HG03354 (cell line): ENCODE data around the gene C1QTNF5.

Experiments
- ATAC-seq: cut with Tn5 transposase; IDR thresholded peaks from one replicate; pipeline ENCODE4 v1.9.1; 2021; ENCODE audit warnings: mild to moderate bottlenecking; ENCODE audit not compliant: unreplicated experiment, poor library complexity, severe bottlenecking

C1QTNF5 gene

GRCh38 chr11:119373921-119374631 lies 33.4 kb upstream of the C1QTNF5 start:
- ATAC-seq: no peak

- no peak for ATAC-seq
Observed at GRCh38 chr11:119373059-119373920, 32.6 kb upstream of the C1QTNF5 start.

DNA sequence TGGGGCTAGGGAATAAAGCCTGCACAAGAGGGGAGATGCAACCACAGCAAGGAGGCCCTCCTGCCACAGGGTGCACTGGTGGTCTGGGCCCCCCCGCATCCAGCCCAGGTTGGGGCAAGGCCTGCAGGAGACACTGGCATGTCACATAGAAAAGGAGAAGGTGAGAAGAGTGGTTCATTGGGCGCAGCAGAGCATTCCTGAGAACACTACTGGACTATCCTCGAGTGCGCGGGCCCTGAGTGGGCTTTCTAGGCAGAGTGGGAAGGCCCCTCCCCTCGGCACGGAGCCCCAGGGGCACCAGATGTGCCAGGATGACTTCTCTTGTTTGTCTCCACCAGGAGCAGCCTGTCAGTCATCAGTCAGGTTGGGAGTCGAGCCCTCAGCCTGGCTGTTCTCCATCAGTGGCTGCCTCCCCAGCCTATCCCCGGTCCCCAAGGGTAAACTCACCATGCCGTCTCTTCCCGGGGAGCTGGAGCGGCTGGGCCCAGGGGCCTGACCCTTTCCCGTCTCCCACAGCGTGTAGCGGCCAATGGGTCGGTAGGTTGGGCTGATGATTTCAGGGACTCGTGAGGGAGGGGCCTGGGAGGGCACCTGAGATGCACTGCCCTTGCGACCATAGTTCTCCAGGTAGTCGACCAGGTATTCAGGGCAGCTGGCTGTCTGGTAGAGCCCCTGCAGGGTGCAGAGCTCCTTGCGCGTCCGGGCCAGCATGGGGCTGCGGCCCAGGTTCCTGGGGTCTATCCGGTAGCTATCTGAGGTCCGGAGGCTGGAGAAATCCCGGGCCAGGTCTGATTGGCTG lies 31.8 kb upstream of the C1QTNF5 start:
- ATAC-seq: no peak

- ATAC-seq: no peak
Observed at GRCh38 chr11:119371778-119372182, 31.1 kb upstream of the C1QTNF5 start.

DNA sequence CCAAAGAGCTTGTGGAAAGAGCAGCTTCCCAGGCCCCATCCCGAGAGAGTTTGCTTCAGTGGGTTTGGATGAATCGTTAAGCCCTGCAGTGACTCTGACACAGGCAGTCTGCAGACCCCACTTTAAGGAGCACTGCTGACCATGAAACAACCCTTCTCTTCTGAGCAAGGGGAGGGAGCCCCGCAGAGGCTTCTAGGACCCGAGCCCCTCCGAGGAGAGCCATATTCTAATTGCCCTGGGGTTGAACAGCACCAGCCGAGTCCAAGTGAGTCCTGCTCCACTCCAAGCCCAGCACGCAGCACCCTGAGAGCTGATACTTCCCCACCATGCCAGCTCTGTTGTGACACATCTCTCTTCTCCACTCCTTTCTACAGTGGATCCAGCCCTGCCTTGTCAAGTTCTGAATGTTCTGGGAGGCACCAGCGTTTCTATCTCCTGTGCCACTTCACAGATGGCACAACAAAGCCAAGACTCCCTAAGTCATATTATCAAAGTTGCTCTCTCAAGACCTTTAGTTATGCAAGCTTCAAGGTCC lies 30.5 kb upstream of the C1QTNF5 start:
- ATAC-seq: no peak

- no peak for ATAC-seq
Observed at GRCh38 chr11:119370486-119371046, 29.9 kb upstream of the C1QTNF5 start.

GRCh38 chr11:119369132-119369925 lies 28.6 kb upstream of the C1QTNF5 start:
- no peak for ATAC-seq

DNA sequence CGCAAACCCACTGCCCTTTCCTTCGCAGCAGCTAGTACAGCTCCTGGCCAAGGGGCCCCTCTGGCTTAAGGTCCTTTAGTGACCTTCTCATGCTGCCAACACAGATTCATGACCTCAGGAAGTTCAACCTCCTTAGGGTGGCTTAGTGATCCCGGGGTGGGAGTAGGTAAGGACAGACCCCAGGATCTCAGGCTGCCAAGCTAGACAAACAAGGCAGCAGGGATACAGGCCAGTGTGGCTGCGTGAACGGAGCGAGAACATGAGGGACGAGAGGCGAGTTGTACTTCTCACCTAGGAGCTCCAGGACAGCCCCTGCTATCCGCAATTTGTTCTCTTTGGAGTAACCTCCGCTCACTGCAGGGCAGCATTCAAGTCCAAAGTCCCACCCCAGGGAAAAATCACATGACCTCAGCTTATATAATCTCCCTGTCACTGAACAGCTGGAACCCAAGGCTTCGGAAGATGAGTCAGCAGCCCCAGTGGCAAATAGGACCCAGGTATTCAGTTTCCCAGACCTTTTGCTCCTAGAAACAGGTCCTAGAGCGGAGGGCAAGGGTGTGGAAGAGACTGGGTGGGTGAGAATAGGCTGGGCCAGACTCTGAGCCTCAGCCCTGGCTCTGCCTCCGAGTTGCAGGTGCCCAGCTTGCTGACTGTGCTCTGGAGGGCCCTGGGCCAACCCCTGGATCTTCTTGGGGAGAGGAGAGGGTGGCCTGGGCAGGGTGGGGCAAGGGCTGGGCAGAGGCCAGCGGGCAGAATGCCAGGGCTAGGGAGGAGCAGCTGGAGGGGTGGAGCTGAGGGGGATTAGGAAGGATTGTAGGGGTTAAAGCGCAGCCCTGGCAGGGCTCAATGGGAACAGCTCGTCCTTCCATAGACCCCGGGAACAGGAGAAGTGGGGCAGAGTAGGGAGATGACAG lies 27.7 kb upstream of the C1QTNF5 start:
- no peak for ATAC-seq

- ATAC-seq: no peak
Observed at GRCh38 chr11:119367661-119368120, 27.0 kb upstream of the C1QTNF5 start.

DNA sequence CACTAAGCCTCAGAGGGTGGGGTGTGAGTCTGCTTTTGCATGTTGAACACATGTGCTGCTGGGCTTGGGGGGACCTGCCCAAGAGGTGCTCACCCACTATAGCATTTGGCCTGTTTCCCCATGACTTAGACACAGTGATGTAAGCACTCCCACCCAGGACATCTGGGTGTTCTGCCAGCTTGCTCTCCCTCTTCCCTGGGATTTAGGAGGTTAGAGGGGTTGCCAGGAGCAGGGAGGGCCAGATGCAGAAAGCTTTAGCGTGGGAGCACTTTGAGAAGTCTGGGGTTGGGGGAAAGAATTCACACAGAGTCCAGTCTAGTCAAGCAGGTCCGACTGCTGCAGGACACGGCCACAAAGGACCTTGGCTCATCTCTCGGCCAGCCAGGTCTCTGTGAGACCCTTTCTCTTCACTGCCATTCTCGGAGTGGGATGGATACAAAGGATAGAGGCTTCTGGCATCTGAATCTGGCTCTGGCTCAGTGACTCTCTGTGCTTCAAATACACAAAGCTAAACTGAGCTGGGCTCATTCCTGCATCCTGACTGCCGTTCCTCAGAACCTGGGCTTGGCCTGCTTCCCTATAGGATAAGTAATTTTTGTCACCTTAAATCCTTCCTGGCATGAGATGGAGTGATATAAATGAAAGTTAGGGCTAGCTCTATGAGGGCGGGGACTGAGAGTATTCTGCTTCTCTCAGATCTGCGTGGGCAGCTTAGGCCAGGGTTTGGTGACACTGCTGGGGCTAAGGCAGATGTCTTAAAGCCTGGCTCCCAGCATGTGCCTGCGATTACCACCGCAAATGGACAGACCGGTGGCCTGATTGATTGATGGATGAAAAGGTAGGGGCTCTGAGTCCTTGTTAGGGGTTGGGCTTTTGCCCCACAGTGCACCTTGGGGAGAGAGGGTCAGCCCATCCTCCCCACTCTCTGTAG lies 26.3 kb upstream of the C1QTNF5 start:
- ATAC-seq: no peak

GRCh38 chr11:119365071-119365591 lies 24.4 kb upstream of the C1QTNF5 start:
- no peak for ATAC-seq

DNA sequence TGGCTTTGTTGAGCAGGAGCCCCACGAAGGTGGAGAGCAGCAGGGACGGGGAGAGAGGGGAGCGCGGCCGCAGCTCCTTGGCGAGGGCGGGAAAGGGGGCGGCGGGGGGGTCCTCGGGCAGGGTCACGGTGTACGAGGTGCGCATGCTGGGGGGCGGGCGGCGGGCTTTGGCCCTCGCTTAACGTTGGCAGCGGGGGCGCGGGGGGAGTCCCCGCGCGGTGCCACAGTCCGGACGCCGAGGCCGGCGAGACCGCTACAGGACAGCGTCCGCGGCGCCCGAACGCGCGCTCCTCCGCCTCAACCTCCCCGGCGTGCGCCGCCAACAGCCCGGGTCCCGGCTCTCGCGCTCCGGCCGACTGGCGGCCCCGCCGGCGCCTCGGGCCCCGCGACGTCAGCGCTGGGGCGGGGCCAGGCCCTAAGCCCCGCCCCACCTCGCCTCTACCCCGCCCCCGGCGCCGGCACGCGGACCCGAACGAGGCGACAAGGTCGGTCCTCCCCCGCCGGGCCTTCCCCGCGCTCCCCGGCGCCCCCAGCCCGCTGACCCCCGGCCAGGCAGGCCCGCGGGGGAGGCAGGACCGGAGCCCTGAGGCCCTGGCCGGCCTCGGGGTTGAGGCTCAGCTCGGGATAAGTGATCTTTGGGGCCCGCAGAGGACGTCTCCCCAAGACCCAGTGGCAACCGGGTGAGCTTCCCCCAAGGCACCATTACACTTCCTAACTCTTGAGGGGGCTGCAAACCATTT lies 23.3 kb upstream of the C1QTNF5 start:
- ATAC-seq: no peak

- no peak for ATAC-seq
Observed at GRCh38 chr11:119363081-119363850, 22.6 kb upstream of the C1QTNF5 start.

DNA sequence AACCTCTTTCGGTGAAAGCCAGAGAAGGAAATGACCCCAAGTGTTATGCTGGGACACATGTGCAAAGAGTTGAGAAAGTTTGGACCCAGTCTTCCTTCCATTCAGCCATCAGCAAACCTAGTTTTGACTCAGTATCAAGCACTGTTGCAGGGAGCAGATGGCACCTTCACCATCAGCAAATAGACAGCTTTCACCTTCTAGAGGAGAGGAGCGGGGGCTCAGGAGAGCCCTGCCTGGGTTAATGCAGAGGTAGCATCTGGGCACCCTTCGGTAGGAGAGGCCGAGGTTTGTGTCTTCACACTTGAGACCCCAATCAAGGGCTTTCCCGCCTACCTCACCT lies 22.0 kb upstream of the C1QTNF5 start:
- no peak for ATAC-seq

DNA sequence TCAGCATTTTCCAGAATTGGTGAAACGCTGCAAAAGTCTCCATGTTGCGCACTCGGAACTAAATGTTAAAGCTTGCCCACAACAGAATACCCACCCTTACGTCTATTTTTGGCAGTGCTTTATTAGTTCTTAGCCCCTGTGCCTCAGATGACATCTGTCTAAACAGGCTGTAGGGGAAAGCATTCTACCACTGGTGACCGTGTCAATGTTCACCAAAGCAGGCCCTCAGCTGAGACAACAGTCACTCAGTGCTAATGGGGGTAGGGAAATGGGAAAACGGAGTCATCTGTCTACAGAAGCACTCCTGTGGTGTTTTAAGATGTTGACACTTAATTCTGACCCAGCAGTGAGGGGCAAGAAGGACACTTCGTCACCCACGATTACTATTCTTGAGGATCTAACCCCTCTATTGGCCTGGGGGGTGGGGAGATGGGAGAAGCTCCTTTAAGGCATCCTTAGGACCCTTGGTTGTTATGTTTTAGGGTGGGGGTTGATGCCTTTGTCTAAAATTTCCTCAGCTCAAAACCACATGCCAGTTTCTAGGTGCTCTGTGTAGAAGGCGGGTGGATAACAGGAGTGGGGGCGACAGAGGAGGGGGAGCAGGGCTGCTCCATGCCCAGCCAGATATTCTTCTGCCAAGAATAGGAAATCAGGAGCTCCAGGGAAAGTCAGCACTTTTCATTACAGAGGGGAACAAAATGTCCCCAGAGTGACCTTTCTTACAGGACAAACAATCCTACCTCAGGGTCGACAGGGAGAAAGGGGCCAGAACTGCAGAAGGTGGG lies 21.4 kb upstream of the C1QTNF5 start:
- no peak for ATAC-seq
